ENCODE results near the gene SULF2. TPM values are rescaled to one million over a fixed set of nuclear protein-coding genes. Genes with fewer than 3 reads are reported as not detected.

The SULF2 gene
- total and polyA plus RNA-seq, 9 of the 15 experiments (the other 6 are each of a cell fraction or from before 2014, with no cell fraction given): 0.33 TPM; not detected in 8

GRCh38 chr20:47664744-47665143 is 120.5 kb downstream of the SULF2 start:
- in situ Hi-C loops (cut with MboI): no loop called here

More at GRCh38 chr20:47664744-47665143, 120.5 kb downstream of the SULF2 start:
- TF ChIP-seq TEAD1 (CRISPR knock-in tag; IDR thresholded peaks at IDR 0.05) (no peak), HNRNPK (IDR thresholded peaks at IDR 0.05; ENCODE audit: low read depth, low read length, poor library complexity, severe bottlenecking) (no peak), BRD4 (IDR thresholded peaks at IDR 0.05) (no peak), TFE3 (CRISPR knock-in tag; IDR thresholded peaks at IDR 0.05) (no peak), PHF21A (IDR thresholded peaks at IDR 0.05; ENCODE audit: borderline replicate concordance, low read depth) (no peak), RBM25 (IDR thresholded peaks at IDR 0.05; ENCODE audit: low read depth, low read length, severe bottlenecking) (no peak), HNRNPL (IDR thresholded peaks at IDR 0.05; ENCODE audit: low read depth, low read length) (no peak), HCFC1 (IDR thresholded peaks at IDR 0.05; ENCODE audit: low read depth, low read length) (no peak), BCL6 (CRISPR knock-in tag; IDR thresholded peaks at IDR 0.05) (no peak), ID3 (CRISPR knock-in tag; IDR thresholded peaks at IDR 0.05) (no peak), ID3 (tag; IDR thresholded peaks at IDR 0.05) (no peak), KAT8 (IDR thresholded peaks at IDR 0.05; ENCODE audit: low read depth) (no peak), POLR3A (IDR thresholded peaks at IDR 0.05; ENCODE audit: borderline replicate concordance, extremely low read depth, insufficient read depth, insufficient read length) (no peak), ZNF232 (CRISPR knock-in tag; IDR thresholded peaks at IDR 0.05) (no peak), GATAD2B (IDR thresholded peaks at IDR 0.05; ENCODE audit: borderline replicate concordance) (no peak), ZEB2 (IDR thresholded peaks at IDR 0.05) (no peak)
- H3K4me2 ChIP-seq (ENCODE audit: insufficient read depth, low read length): no peak overlapping the region
- 31% methylated on average over 12 of the region's 12 CpGs for WGBS (ENCODE audit: insufficient coverage, low coverage, missing lambda C conversion rate)
- H3K9me1 ChIP-seq (ENCODE audit: control insufficient read depth, insufficient read depth, low read length): no peaks in the 10 kb centered on the region
- H3K9ac ChIP-seq (ENCODE audit: insufficient read depth in 1 of 2, low read depth in 2 of 2, low read length in 2 of 2): no peak overlapping the region
- ATAC-seq: no peak
- H3K27me3 ChIP-seq (ENCODE audit: control insufficient read depth in 2 of 2, insufficient read depth in 2 of 2, low read length in 2 of 2): peaks cover 48 to 52% of the 10 kb centered on the region in 2 experiments
- H3K79me2 ChIP-seq (ENCODE audit: control insufficient read depth, insufficient read depth, low read length): no peaks in the 10 kb centered on the region
- FAIRE-seq: no peak
- H2AFZ ChIP-seq (ENCODE audit: low read depth, low read length): no peak overlapping the region
- ChIA-PET POLR2A (no interaction called here), CTCF (ENCODE audit: low intra/inter-chr PET ratio) (interaction anchor here (1.4 kb wide), 1 partner anchor 13 kb away, joined by 4 read pairs; no protein-coding TSS in a partner anchor)
- DNase-seq (ENCODE audit: extremely low read depth in 1 of 4, low spot score in 3 of 4): no peak
- H3K27ac ChIP-seq (ENCODE audit: extremely low read depth, low read depth, low read length): no peak overlapping the region
- H3K9me3 ChIP-seq (replicated peaks; ENCODE audit: control insufficient read depth, insufficient read depth, low read depth, low read length): no peaks in the 10 kb centered on the region
- no peaks in the 10 kb centered on the region for H3K36me3 ChIP-seq (ENCODE audit: control insufficient read depth, insufficient read depth, low read length)
- H3K4me3 ChIP-seq: no peak overlapping the region
- intact Hi-C loops (cut with micrococcal nuclease): loop anchor here (5.0 kb wide), 2 partner anchors 48 to 958 kb away; no protein-coding TSS in a partner anchor
- H4K20me1 ChIP-seq (replicated peaks; ENCODE audit: control insufficient read depth, insufficient read depth, low read length): peaks cover 18% of the 10 kb centered on the region
- no TSS peak for BruUV-seq (replicated peaks)
- peaks cover 0 to 11% of the 10 kb centered on the region in 2 experiments; a peak in 3 of 5 replicates for H3K4me1 ChIP-seq (replicated peaks in 1 of 2; ENCODE audit: control insufficient read depth in 2 of 2, insufficient read depth in 2 of 2, low read length in 2 of 2)
